Uterus (tissue), 4 donors: Measurements from ENCODE around the gene DYNLT1. TPM values are rescaled to one million over a fixed set of nuclear protein-coding genes. Genes with fewer than 3 reads are reported as not detected.

ENCODE experiments used
- DNase-seq, 2 donors: peaks; one replicate each; pipeline ENCODE4 v3.0.0-alpha.2; 2019 to 2020
- H3K27ac ChIP-seq, 2 donors: fragments of 200-600 bp; sonication (generic); 1 replicate in 1 of 2; 2 replicates in 1 of 2; pipeline ENCODE4 v1.5.1; 2016 to 2018
- H3K27me3 ChIP-seq, 2 donors: fragments of 200-600 bp; sonication (generic); one replicate each; pipeline ENCODE4 v1.5.1; 2018 to 2019; ENCODE audit warnings: control low read depth in 1 of 2
- H3K36me3 ChIP-seq, 2 donors: fragments of 200-600 bp; sonication (generic); one replicate each; pipeline ENCODE4 v1.5.1; 2019; ENCODE audit warnings: control low read depth in 1 of 2
- H3K4me1 ChIP-seq, 2 donors: fragments of 200-600 bp; sonication (generic); one replicate each; pipeline ENCODE4 v1.5.1; 2018 to 2019; ENCODE audit warnings: control low read depth in 1 of 2
- H3K4me3 ChIP-seq, 2 donors: fragments of 200-600 bp; sonication (generic); 1 replicate in 1 of 2; 2 replicates in 1 of 2; pipeline ENCODE4 v1.5.1; 2018 to 2019; ENCODE audit warnings: mild to moderate bottlenecking in 1 of 2
- H3K9me3 ChIP-seq, 2 donors: fragments of 200-600 bp; sonication (generic); one replicate each; pipeline ENCODE4 v1.5.1; 2019; ENCODE audit warnings: control low read depth in 1 of 2
- CTCF ChIP-seq, 4 experiments: fragments of 200-600 bp in 2 of 4; fragments of 450-650 bp in 2 of 4; sonication (generic) in 2 of 4; IDR thresholded peaks; one replicate each; pipeline ENCODE4 v1.5.1; 2016 to 2019; ENCODE audit warnings: antibody characterized with exemption in 4 of 4, mild to moderate bottlenecking in 2 of 4, moderate library complexity in 1 of 4
- POLR2A ChIP-seq, 2 donors: fragments of 450-650 bp; IDR thresholded peaks; one replicate each; pipeline ENCODE4 v1.6.1; 2016; ENCODE audit warnings: antibody characterized with exemption in 2 of 2, mild to moderate bottlenecking in 1 of 2, moderate library complexity in 1 of 2
- intact Hi-C: fragments of 100-400 bp; cut with DNase I; formaldehyde crosslinking; loops from one replicate; pipeline ENCODE4 v1.15.1; 2023; ENCODE audit warnings: low total_unique reads
- total RNA-seq, 4 donors: library from RNA; depleted of rRNA in 3 of 4; stranded (reverse); fragments of >200 nt in 3 of 4; gene quantifications; one replicate each; pipeline versions ENCODE4 v1.1.0 to v1.2.4, GENCODE V29; 2014 to 2023
- donor health status: DM: yes; HTN: yes; CAD: no.

DYNLT1 gene
- total RNA-seq, 4 donors from 2014 or later: 68.2 to 134 (median 114) TPM

GRCh38 chr6:158642097-158642601 lies 2.4 kb downstream of the DYNLT1 start:
- Histone ChIP-seq H3K4me3 (no peak overlapping the region), H3K27me3 (no peaks in the 10 kb centered on the region), H3K36me3 (no peaks in the 10 kb centered on the region), H3K27ac (peak overlapping the region; percentile 91 to 97), H3K9me3 (no peaks in the 10 kb centered on the region), H3K4me1 (peaks cover 0 to 6% of the 10 kb centered on the region in 2 donors)
- TF ChIP-seq CTCF (IDR thresholded peaks at IDR 0.05): no peak
- no peak for TF ChIP-seq POLR2A (IDR thresholded peaks at IDR 0.05)
- intact Hi-C loops: no loop called here
- peak in 1 of 2 donors; percentile 54 for DNase-seq

GRCh38 chr6:158640519-158640918 lies 4.0 kb downstream of the DYNLT1 start:
- no peaks in the 10 kb centered on the region for H3K9me3 ChIP-seq
- H3K36me3 ChIP-seq: no peaks in the 10 kb centered on the region
- H3K4me1 ChIP-seq: peaks cover 0 to 6% of the 10 kb centered on the region in 2 donors
- no peaks in the 10 kb centered on the region for H3K27me3 ChIP-seq
- no peak for DNase-seq
- intact Hi-C loops: no loop called here
- no peak overlapping the region for H3K4me3 ChIP-seq
- no peak overlapping the region for H3K27ac ChIP-seq
- no peak for TF ChIP-seq POLR2A (IDR thresholded peaks at IDR 0.05)
- no peak for TF ChIP-seq CTCF (IDR thresholded peaks at IDR 0.05)

DNA sequence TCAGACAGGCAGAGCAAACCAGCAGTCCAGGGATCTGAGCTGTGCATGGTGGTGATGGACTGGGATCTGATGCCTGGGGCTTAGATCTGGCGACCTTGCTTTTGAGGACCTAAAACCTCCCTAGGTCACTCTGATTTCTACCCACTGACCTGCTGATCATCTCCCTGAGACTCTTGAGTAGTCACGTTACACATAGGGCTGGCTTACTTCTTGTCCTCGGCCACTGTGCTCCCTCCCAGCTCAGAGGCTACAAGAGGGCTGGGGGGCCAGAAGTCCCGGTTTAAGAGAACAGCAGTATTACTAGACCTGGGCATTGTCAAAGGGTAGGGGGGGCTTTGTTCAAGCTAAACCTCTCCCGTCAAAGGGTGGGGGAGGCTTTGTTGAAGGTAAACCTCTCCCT lies 5.5 kb downstream of the DYNLT1 start:
- peaks cover 0 to 6% of the 10 kb centered on the region in 2 donors for H3K4me1 ChIP-seq
- intact Hi-C loops: no loop called here
- no peaks in the 10 kb centered on the region for H3K9me3 ChIP-seq
- no peak overlapping the region for H3K4me3 ChIP-seq
- H3K27ac ChIP-seq: peak overlapping the region in 1 of 2 donors; percentile 8
- H3K27me3 ChIP-seq: no peaks in the 10 kb centered on the region
- H3K36me3 ChIP-seq: no peaks in the 10 kb centered on the region
- no peak for TF ChIP-seq POLR2A (IDR thresholded peaks at IDR 0.05)
- TF ChIP-seq CTCF (IDR thresholded peaks at IDR 0.05): no peak
- no peak for DNase-seq

GRCh38 chr6:158638324-158638854 lies 6.2 kb downstream of the DYNLT1 start:
- peak overlapping the region in 1 of 2 donors; percentile 8 for H3K27ac ChIP-seq
- no peak for DNase-seq
- TF ChIP-seq POLR2A (IDR thresholded peaks at IDR 0.05): no peak
- no peak for TF ChIP-seq CTCF (IDR thresholded peaks at IDR 0.05)
- H3K27me3 ChIP-seq: no peaks in the 10 kb centered on the region
- no peaks in the 10 kb centered on the region for H3K9me3 ChIP-seq
- intact Hi-C loops: no loop called here
- H3K36me3 ChIP-seq: no peaks in the 10 kb centered on the region
- peaks cover 0 to 6% of the 10 kb centered on the region in 2 donors for H3K4me1 ChIP-seq
- no peak overlapping the region for H3K4me3 ChIP-seq

DNA sequence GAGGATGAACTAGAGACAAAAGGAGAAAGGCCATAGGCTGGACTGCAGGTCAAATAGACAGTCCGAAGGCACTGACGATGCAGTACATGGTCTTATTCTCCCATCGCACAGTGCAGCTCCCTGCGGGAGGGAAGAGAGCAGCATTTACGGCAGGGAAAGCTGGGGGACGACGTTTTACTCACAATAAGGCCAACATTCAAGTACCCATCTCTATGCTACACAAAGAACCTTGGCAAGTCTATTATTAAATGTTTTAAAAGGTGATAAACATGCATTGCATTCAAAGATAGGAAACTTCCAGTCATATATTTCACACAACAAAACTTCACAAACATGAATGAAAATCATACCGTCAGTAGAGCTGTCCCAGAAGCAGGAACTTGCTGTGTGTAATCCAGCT lies 7.8 kb downstream of the DYNLT1 start:
- H3K9me3 ChIP-seq: no peaks in the 10 kb centered on the region
- no peak overlapping the region for H3K27ac ChIP-seq
- TF ChIP-seq POLR2A (IDR thresholded peaks at IDR 0.05): no peak
- no peak for TF ChIP-seq CTCF (IDR thresholded peaks at IDR 0.05)
- no peak overlapping the region for H3K4me3 ChIP-seq
- H3K4me1 ChIP-seq: peaks cover 0 to 5% of the 10 kb centered on the region in 2 donors
- intact Hi-C loops: no loop called here
- H3K36me3 ChIP-seq: no peaks in the 10 kb centered on the region
- DNase-seq: no peak
- no peaks in the 10 kb centered on the region for H3K27me3 ChIP-seq
